KOPT-K1 (cell line): ENCODE measurements around the gene DVL1.

Source experiments
- H3K27ac ChIP-seq: fragments of 200-600 bp; sonication (generic); 2 replicates; pipeline ENCODE4 v1.5.1; 2016; ENCODE audit warnings: antibody characterized with exemption, mild to moderate bottlenecking, low read depth, low read length; ENCODE audit not compliant: poor library complexity, severe bottlenecking
- H3K36me3 ChIP-seq: fragments of 200-600 bp; sonication (generic); 2 replicates; pipeline ENCODE4 v1.5.1; 2017; ENCODE audit warnings: antibody characterized with exemption, mild to moderate bottlenecking, low read length, moderate library complexity; ENCODE audit not compliant: insufficient read depth
- H3K9me3 ChIP-seq: fragments of 200-600 bp; sonication (generic); 2 replicates; pipeline ENCODE4 v1.5.1; 2017; ENCODE audit warnings: antibody characterized with exemption, low read length, mild to moderate bottlenecking; ENCODE audit not compliant: insufficient read depth, poor library complexity, severe bottlenecking

DVL1 gene

DNA sequence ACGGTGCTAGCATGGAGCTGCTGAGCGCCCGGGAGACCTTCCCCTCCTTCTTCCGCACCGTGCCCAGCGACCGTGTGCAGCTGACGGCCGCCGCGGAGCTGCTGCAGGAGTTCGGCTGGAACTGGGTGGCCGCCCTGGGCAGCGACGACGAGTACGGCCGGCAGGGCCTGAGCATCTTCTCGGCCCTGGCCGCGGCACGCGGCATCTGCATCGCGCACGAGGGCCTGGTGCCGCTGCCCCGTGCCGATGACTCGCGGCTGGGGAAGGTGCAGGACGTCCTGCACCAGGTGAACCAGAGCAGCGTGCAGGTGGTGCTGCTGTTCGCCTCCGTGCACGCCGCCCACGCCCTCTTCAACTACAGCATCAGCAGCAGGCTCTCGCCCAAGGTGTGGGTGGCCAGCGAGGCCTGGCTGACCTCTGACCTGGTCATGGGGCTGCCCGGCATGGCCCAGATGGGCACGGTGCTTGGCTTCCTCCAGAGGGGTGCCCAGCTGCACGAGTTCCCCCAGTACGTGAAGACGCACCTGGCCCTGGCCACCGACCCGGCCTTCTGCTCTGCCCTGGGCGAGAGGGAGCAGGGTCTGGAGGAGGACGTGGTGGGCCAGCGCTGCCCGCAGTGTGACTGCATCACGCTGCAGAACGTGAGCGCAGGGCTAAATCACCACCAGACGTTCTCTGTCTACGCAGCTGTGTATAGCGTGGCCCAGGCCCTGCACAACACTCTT is 17.0 kb downstream of the DVL1 start:
- Histone ChIP-seq H3K27ac (no peak overlapping the region), H3K36me3 (0 out of 2 replicates have a peak, but pooled peaks cover under 1% of the 10 kb centered on the region), H3K9me3 (peaks cover 4% of the 10 kb centered on the region)

DNA sequence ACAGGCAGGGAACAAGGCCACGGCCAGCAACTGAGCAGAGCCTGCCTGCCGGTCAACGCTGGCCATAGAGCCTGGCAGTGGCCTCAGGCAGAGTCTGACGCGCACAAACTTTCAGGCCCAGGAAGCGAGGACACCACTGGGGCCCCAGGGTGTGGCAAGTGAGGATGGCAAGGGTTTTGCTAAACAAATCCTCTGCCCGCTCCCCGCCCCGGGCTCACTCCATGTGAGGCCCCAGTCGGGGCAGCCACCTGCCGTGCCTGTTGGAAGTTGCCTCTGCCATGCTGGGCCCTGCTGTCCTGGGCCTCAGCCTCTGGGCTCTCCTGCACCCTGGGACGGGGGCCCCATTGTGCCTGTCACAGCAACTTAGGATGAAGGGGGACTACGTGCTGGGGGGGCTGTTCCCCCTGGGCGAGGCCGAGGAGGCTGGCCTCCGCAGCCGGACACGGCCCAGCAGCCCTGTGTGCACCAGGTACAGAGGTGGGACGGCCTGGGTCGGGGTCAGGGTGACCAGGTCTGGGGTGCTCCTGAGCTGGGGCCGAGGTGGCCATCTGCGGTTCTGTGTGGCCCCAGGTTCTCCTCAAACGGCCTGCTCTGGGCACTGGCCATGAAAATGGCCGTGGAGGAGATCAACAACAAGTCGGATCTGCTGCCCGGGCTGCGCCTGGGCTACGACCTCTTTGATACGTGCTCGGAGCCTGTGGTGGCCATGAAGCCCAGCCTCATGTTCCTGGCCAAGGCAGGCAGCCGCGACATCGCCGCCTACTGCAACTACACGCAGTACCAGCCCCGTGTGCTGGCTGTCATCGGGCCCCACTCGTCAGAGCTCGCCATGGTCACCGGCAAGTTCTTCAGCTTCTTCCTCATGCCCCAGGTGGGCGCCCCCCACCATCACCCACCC is 17.9 kb downstream of the DVL1 start, which contains the start of gene TAS1R3:
Gene TAS1R3, plus strand, starts transcription at position 213 of the 898 bp plus-strand sequence. Its CDS starts 66 bp downstream, at position 279.
- H3K27ac ChIP-seq = no peak within 1 kb of the TSS
- H3K9me3 ChIP-seq = peaks cover 4% of the 10 kb centered on the region
- no peaks in the 10 kb centered on the region for H3K36me3 ChIP-seq

DNA sequence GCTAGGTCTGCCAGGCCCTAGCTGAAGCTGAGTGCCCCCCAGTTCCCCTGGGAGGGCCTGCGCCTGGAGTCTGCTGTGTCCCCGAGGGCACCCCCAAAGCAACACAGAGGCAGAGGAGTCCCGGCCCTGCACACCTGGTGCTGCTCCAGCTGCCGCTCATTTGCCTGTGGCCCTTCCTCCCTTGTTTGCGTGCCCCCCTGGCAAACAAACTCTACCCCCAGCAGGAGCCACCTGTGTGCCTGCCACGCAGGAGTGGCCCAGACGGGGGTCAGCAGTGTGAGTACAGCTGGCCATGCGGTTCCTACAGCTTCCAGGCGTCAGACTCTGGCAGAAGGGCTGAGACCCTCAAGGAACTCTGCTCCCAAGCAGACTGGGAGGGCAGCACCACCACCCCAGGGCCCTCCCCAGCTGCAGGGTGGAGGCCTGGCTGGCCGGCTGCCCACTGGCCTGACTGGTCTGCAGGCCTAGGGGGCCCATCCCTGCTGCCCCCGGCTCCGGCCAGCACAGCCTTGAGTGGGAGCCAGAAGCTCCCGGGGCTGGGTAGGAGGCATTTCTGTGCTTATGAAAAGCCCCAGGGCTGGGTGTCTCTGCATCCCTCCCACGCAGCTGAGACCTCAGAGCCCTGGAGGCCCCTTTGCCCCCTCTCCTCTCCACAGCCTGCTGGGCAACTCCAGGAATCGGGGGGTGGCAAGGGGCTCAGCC is 18.7 kb downstream of the DVL1 start:
- H3K36me3 ChIP-seq = no peaks in the 10 kb centered on the region
- H3K9me3 ChIP-seq = peaks cover 4% of the 10 kb centered on the region
- H3K27ac ChIP-seq = no peak overlapping the region

DNA sequence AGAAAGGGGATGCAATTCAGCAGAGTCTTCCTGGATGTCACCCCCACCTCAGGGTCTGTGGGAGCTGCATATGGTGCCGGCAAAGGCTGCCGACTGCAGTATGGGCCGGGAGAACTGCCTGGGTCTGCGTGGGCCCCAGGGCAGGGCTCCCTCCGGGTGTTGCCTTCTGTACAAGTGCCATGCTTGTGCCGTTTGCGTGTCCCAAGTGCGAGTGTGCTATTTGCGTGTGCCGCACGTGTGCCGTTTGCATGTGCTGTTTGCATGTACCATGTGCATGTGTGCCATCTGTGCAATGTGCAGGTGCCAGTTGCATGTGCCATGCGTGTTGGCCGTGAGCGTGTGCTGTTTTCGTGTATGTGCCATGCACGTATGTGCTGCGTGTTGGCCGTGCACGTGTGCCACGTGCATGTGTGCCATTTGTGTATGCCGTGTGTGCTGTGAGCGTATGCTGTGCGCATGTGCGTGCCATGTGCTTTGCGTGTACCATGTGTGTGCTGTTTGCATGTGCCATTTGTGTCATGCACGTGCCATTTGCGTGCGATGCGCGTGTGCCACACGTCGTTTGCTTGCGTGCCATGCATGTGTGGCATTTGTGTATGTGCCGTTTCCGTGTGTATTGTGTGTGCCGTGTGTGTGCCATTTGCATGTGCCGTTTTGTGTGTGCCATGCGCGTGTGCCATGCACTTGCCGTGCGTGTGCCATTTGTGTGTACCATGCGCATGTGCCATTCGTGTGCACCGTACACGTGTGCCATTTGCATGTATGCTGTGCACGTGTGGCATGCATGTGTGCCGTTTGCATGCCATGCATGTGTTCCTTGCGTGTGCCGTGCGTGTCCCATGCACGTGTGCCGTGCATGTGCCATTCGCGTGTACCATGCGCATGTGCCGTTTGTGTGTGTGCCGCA is 19.7 kb downstream of the DVL1 start:
- Histone ChIP-seq H3K27ac (no peak overlapping the region), H3K9me3 (peaks cover 4% of the 10 kb centered on the region), H3K36me3 (no peaks in the 10 kb centered on the region)

DNA sequence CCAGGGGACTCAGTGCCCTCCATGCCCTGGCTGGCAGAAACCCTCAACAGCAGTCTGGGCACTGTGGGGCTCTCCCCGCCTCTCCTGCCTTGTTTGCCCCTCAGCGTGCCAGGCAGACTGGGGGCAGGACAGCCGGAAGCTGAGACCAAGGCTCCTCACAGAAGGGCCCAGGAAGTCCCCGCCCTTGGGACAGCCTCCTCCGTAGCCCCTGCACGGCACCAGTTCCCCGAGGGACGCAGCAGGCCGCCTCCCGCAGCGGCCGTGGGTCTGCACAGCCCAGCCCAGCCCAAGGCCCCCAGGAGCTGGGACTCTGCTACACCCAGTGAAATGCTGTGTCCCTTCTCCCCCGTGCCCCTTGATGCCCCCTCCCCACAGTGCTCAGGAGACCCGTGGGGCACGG is 21.0 kb downstream of the DVL1 start:
- Histone ChIP-seq H3K36me3 (no peaks in the 10 kb centered on the region; the same call in 1 of the 2 replicates), H3K27ac (no peak overlapping the region), H3K9me3 (peaks cover 4% of the 10 kb centered on the region)

DNA sequence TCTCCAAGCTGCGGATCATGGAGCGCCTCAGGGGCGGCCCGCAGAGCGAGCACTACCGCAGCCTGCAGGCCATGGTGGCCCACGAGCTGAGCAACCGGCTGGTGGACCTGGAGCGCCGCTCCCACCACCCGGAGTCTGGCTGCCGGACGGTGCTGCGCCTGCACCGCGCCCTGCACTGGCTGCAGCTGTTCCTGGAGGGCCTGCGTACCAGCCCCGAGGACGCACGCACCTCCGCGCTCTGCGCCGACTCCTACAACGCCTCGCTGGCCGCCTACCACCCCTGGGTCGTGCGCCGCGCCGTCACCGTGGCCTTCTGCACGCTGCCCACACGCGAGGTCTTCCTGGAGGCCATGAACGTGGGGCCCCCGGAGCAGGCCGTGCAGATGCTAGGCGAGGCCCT is 21.9 kb downstream of the DVL1 start:
- Histone ChIP-seq H3K27ac (no peak overlapping the region), H3K36me3 (no peaks in the 10 kb centered on the region; the same call in 1 of the 2 replicates), H3K9me3 (peaks cover 4% of the 10 kb centered on the region)

DNA sequence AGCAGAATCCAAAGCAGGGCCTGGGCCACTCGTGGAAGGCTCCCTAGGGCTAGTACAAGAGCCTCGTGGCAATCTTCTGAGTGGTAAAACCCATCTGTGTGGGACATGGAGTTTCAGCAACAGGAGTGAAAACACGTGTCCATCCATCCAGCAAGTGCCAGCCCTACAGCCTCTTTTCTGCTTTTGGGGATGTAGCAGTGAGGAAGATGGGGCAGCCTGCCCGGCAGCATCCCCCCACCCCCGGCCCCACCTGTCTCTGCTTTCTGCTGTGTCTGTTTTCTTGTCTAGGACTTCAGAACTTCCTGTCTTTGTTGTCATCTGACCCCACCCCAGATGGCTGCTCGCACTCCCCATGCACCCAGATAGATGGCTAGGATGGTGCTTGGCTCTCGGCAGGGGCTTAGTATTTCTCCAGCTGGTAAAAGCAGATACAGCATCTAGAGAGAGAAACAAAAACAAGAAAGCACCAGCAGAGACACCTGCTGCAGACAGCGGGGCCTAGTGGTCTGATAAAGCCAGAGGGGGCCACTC is 23.1 kb downstream of the DVL1 start:
- Histone ChIP-seq H3K27ac (peak overlapping the region; percentile 74), H3K9me3 (peaks cover 4% of the 10 kb centered on the region), H3K36me3 (peaks cover 8% of the 10 kb centered on the region)

DNA sequence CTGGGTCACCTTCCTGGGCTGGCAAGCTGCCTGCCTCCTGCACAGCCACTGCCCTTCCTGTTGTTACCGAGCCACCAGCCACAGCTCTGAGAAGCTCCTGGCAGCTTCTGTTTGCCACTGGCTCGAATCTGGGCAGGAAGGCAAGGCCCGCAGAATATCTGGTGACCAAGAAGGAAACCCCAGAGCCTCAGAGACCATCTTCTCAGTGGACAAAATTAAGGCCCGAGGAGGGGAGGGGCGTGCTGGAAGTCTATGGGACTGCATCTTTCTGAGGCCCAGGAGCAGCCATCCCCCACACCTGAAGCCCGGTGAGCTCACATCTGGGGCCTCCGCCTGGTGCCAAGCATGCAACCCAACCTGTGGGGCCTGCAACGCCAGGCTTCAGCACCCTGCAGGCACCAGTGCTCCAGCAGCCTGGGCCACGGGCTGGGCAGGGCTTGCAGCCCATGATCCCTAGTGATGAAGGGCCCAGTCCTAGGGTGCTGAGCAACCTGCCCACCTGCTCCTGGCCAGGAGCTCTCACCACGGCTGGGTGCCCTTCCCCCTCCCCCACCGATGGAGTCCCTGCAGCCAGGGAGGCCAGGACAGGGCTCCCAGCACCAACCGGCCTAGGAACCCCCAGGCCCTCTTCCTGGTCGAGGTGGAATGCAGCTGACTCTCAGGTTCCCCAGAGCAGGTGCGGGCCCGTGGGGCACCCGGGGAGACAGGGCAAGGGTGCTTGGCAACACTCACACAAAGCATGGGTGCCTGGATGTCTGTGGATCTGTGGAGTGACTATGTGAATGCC is 23.7 kb downstream of the DVL1 start:
- H3K27ac ChIP-seq = peak overlapping the region; percentile 74
- H3K36me3 ChIP-seq = peaks cover 14% of the 10 kb centered on the region
- peaks cover 4% of the 10 kb centered on the region for H3K9me3 ChIP-seq

DNA sequence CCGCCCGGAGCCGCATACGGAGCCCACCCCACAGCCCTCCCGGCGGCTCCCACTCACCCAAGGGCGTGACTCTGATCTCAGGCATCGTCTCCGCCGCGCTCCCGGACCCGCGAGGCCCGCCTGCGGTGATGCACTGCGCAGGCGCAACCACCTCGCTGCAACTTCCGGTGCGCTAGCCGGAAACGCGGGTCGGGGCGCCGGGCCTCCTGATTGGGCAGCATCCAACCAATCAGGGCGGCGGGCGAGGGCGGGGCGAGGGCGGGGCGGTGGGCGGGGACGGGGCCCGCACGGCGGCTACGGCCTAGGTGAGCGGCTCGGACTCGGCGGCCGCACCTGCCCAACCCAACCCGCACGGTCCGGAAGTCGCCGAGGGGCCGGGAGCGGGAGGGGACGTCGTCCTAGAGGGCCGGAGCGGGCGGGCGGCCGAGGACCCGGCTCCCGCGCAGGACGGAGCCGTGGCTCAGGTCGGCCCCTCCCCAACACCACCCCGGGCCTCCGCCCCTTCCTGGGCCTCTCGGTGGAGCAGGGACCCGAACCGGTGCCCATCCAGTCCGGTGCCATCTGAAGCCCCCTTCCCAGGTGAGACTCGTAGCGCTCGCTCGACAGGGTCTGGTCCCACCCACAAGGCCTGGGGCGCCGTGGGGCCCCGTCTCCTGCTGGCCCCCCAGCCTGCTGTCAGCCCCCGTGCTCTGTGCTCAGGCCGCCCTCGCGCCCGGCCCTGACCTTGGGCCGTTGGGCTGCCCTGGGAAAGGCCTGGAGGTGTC is 24.5 kb downstream of the DVL1 start, which contains the start of the genes CPTP and INTS11:
Gene CPTP, plus strand, starts transcription at position 279 of the 764 bp plus-strand sequence. CDS start 2,109 bp downstream, outside the sequence.
Gene INTS11, minus strand, starts transcription at position 137 of the 764 bp plus-strand sequence. Its CDS starts 52 bp downstream, at position 85.
- H3K36me3 ChIP-seq = peaks cover 22% of the 10 kb centered on the region
- H3K27ac ChIP-seq = peak within 1 kb of the TSS; percentile 74
- H3K9me3 ChIP-seq = no peaks in the 10 kb centered on the region

DNA sequence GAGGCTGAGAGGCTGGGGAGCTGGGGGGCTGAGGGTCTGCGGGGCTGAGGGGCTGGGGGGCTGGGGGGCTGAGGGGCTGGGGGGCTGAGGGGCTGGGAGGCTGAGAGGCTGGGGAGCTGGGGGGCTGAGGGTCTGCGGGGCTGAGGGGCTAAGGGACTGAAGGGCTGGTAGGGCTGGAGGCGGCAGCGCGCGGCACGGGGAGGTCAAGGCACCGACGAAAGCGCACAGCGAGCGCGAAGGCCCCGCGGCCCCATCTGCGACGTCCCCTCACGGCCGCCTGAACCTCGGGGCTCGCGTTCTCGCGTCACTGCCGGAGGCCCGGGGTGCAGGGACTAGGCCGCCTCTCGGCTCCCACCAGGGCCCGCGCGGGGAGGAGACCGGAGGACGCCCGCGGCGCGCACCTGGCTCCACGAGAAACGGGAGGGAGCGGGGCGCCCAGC is 25.1 kb downstream of the DVL1 start:
- H3K36me3 ChIP-seq = peaks cover 28% of the 10 kb centered on the region
- H3K27ac ChIP-seq = peak overlapping the region; percentile 74
- no peaks in the 10 kb centered on the region for H3K9me3 ChIP-seq

DNA sequence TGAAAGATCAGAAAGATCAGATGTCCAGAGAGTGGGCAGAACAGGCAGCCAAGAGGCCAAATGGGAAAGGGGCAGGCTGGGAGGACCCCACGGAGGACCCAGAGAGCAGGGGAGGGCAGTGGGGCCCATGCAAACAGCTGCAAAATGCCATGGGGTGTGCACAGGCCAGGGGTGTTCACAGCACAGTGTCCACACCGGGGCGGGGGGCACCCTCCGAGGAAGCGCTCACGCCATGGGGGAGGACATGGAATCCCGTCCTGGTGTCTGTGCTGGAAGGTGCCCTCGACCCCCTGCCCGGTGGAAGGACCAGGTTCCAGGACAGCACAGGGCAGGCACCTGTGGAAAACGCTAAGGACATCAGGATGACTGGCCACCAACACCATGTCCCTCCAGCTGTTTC is 26.3 kb downstream of the DVL1 start:
- Histone ChIP-seq H3K27ac (no peak overlapping the region), H3K9me3 (no peaks in the 10 kb centered on the region), H3K36me3 (peaks cover 40% of the 10 kb centered on the region)

DNA sequence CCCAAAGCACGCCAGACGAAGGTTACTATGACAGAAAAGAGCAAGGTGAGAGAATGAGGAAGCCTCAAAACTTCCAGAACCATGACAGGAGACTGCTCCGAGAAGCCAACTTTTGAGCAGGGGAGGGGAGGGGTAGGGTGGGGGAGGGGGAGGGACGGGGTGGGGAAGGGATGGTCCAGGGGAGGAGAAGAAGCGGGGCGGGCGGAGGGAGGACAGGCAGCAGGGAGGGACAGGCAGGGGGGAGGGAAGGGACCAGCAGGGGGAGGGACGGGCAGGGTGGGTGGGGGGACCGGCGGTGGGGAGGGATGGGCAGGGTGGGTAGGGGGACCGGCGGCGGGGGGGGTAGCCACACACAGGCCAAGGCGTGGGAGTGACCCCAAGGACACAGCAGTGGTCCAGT is 26.8 kb downstream of the DVL1 start:
- Histone ChIP-seq H3K36me3 (peaks cover 45% of the 10 kb centered on the region), H3K27ac (no peak overlapping the region), H3K9me3 (no peaks in the 10 kb centered on the region)
